ENCODE results near the gene PLA2G2A.

The PLA2G2A gene

GRCh38 chr1:19960591-19960990 lies 18.8 kb downstream of the PLA2G2A start:
- no peak for TF ChIP-seq POLR2A (IDR thresholded peaks at IDR 0.05; ENCODE audit: low read depth, low read length)
- DNase-seq (ENCODE audit: insufficient read length, low spot score) (no peak), FAIRE-seq (no peak)

DNA sequence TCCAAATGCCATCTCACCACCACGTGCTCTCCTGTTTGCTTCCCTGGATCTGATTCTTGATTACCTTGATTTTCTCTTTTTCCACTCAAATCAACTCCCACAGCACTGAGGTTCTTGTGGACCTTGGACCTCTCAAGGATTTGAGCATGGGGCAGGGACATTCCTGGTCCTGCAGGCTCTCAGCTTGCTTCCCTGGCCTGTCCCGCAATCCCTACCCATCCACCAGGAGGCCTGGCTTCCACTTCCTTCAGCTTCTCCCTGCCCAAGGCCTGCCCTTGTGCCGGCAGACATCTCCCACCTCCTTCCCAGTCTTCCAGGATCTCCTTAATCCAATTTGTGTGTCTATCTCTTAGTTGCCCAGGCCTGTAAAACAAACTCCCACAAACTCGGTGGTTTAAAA lies 21.6 kb downstream of the PLA2G2A start:
- no peak for FAIRE-seq

GRCh38 chr1:19955534-19956170 lies 23.8 kb downstream of the PLA2G2A start:
- no peak for DNase-seq (ENCODE audit: insufficient read length, low spot score)
- no peak for FAIRE-seq
- no peak for TF ChIP-seq POLR2A (IDR thresholded peaks at IDR 0.05; ENCODE audit: low read depth, low read length)

More for the DNA sequence above, 21.6 kb downstream of the PLA2G2A start:
- no peak for DNase-seq (ENCODE audit: insufficient read length, low spot score)
- TF ChIP-seq POLR2A (IDR thresholded peaks at IDR 0.05; ENCODE audit: low read depth, low read length): no peak

DNA sequence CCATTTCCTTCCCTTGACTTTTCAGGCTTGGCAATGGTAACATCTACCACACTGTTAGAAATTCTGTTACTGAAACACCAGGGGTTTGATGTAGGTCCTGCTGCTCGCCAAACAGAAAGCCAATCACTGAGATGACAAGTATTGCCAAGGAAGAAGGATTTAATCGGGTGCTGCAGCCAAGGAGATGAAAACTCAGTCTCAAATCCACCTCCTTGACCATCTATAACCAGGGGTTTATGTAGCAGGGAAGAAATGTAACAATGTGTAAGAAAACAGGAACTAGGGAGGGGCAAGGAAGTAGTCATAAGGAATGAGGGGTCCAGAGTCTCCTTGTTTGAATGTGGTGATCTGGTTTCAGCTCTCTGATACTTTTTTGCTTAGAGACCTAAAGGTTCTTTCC lies 25.4 kb downstream of the PLA2G2A start:
- DNase-seq (ENCODE audit: insufficient read length, low spot score) (no peak), FAIRE-seq (no peak)
- TF ChIP-seq POLR2A (IDR thresholded peaks at IDR 0.05; ENCODE audit: low read depth, low read length): no peak

DNA sequence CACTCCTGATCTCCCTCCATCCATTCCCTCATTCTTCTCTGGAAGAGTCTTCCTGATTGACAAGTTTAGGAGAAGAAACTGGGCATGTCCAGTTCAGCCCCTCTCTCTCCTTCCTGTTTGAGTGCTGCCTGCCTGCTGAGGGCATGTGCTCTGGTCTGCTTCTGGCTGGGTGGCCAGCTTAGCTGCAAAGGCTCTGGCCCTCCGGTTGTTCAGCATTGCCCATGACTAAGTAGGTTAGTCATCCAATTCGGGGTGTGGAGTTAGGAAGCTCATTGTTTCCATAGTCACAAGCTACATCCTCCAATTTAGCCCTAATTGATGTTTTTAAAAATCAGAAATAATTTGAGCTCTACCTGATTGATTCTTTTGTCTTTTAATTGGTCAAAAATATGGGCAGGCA lies 30.4 kb downstream of the PLA2G2A start:
- DNase-seq (ENCODE audit: insufficient read length, low spot score): peak; percentile 60
- TF ChIP-seq POLR2A (IDR thresholded peaks at IDR 0.05; ENCODE audit: low read depth, low read length): no peak
- FAIRE-seq: peak; percentile 90

- TF ChIP-seq POLR2A (IDR thresholded peaks at IDR 0.05; ENCODE audit: low read depth, low read length): no peak
- no peak for FAIRE-seq
- no peak for DNase-seq (ENCODE audit: insufficient read length, low spot score)
Observed at GRCh38 chr1:19946971-19947370, 32.4 kb downstream of the PLA2G2A start.

DNA sequence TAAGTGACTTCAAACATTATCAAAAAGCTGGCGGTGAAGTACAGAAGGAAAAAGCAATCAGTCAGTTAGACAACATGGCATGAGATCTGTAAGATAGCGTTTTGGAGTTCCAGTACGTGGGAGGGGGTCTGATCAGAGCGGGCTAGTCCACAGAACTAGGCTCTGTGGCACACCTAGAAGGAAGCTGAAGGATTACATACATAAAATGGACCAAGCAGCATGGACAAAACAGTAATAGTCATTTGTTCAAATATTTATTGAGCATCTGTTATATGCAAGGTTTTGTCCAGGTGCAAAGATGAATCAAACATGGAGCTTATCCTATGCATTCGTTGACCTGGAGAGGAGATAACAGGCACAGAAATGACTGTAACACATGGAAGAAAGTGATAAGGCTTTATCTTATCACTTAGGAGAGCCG lies 33.1 kb downstream of the PLA2G2A start:
- no peak for TF ChIP-seq POLR2A (IDR thresholded peaks at IDR 0.05; ENCODE audit: low read depth, low read length)
- FAIRE-seq (no peak), DNase-seq (ENCODE audit: insufficient read length, low spot score) (no peak)

GRCh38 chr1:19945914-19946313 lies 33.5 kb downstream of the PLA2G2A start:
- DNase-seq (ENCODE audit: insufficient read length, low spot score) (no peak), FAIRE-seq (no peak)
- TF ChIP-seq POLR2A (IDR thresholded peaks at IDR 0.05; ENCODE audit: low read depth, low read length): no peak

DNA sequence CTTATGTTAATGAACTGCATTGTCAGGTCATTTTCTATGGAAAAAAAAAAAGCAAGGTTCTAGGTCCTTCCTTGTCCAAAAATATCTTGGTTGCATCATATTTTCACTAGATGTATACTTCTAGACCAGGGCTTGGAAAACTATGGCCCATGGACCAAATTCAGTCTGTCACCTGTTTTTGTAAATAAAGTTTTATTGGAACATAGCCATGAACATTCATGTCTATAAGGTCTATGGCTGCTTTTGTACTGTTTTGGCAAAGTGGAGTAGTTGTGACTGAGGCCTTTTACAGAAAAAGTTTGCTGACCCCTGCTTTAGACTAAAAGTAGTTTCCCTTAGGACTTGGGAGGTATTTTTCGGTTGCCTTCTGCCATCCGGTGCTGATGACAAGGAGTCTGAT lies 36.8 kb downstream of the PLA2G2A start:
- FAIRE-seq: no peak
- DNase-seq (ENCODE audit: insufficient read length, low spot score): no peak
- TF ChIP-seq POLR2A (IDR thresholded peaks at IDR 0.05; ENCODE audit: low read depth, low read length): no peak

DNA sequence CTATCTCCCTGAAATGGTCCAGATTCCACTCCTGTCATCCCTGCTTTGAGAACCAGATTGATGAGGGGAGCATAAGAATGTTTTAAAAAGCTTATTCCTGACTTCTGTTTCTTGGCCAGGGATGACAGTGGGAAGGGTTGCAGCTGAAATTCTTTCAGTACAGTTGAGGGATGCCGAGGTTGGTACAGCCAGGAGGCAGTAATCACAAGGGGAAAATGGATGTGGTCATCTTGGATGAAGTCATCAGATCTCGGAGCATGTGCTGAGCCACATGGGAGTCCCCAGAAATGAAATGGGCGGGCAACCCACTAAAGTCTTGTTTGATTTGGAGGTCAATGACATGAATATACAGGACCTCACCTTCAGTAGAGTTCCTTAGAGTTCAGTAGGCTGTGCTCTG lies 37.3 kb downstream of the PLA2G2A start:
- DNase-seq (ENCODE audit: insufficient read length, low spot score) (no peak), FAIRE-seq (no peak)
- no peak for TF ChIP-seq POLR2A (IDR thresholded peaks at IDR 0.05; ENCODE audit: low read depth, low read length)

GRCh38 chr1:19941206-19941568 lies 38.2 kb downstream of the PLA2G2A start:
- FAIRE-seq: no peak
- no peak for DNase-seq (ENCODE audit: insufficient read length, low spot score)
- no peak for TF ChIP-seq POLR2A (IDR thresholded peaks at IDR 0.05; ENCODE audit: low read depth, low read length)

GRCh38 chr1:19940486-19941205 lies 38.8 kb downstream of the PLA2G2A start:
- DNase-seq (ENCODE audit: insufficient read length, low spot score): no peak
- no peak for FAIRE-seq
- TF ChIP-seq POLR2A (IDR thresholded peaks at IDR 0.05; ENCODE audit: low read depth, low read length): no peak

- FAIRE-seq: no peak
Observed at GRCh38 chr1:19938472-19938871, 40.9 kb downstream of the PLA2G2A start.

DNA sequence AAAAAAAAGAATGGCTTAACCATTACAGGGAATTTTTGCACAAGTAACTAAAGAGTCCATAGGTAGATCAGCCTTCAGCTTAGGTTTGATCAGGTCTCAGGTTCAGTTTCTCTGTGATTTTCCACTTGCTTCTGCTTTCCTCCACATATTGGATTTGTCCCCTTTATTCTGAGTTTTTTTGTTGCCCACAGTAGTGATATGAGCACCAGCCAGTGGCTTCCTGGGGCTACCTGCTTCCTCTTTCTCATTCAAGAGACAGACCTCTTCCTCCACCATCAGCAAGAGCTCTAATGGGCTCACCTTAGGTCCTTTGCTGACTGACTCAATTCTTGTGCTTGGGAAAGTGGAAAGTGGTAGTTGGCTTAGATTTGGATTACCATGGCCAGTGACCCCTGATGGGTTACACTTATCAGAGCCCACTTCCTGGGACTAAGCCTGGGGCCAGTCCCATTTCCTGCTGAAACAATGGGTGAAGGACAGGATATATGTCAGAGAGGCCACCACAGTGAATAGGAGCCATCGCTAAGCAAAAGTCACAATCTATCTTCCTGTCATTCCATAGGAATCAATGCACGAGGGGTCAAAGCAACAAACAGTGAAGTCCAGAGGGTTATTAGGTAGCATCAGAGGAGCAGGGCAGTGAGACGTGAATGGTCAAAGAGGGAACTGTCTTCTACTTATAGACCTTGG lies 43.2 kb downstream of the PLA2G2A start:
- FAIRE-seq (no peak), DNase-seq (ENCODE audit: insufficient read length, low spot score) (no peak)
- TF ChIP-seq POLR2A (IDR thresholded peaks at IDR 0.05; ENCODE audit: low read depth, low read length): no peak

More at GRCh38 chr1:19938472-19938871, 40.9 kb downstream of the PLA2G2A start:
- no peak for DNase-seq (ENCODE audit: insufficient read length, low spot score)
- no peak for TF ChIP-seq POLR2A (IDR thresholded peaks at IDR 0.05; ENCODE audit: low read depth, low read length)

- FAIRE-seq: no peak
- no peak for DNase-seq (ENCODE audit: insufficient read length, low spot score)
- no peak for TF ChIP-seq POLR2A (IDR thresholded peaks at IDR 0.05; ENCODE audit: low read depth, low read length)
Observed at GRCh38 chr1:19934336-19934735, 45.1 kb downstream of the PLA2G2A start.
